Measurements from ENCODE around the gene LMAN2.

LMAN2 gene

DNA sequence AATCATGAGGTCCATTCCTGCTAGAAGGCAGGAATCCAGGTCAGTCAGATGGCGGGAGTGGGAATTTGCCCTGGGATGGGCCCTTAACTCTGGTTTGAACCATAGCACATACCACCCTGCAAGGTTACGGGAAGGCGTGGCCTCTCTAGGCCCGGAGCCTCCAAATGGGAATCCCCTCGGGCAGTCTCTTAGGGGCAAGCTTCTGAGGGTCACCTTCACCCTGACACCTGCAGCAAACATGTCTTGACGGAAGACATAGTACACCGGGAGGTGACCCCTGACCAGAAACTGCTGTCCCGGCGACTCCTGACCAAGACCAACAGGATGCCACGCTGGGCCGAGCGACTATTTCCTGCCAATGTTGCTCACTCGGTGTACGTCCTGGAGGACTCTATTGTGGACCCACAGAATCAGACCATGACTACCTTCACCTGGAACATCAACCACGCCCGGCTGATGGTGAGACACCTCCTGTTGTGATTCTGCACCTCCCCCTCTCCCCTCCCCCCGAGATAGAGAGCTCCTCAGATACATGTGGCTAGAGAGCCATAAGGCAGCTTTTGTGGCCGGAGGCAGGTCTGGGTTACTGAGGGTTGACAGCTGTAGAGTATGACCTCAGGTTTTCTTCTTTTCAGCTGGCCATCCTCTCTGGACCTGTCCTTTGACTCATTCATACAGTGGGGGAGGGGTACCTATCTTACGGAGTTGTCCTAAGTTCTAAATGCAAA is 46.9 kb downstream of the LMAN2 start:
- DNase-seq, result no peak

DNA sequence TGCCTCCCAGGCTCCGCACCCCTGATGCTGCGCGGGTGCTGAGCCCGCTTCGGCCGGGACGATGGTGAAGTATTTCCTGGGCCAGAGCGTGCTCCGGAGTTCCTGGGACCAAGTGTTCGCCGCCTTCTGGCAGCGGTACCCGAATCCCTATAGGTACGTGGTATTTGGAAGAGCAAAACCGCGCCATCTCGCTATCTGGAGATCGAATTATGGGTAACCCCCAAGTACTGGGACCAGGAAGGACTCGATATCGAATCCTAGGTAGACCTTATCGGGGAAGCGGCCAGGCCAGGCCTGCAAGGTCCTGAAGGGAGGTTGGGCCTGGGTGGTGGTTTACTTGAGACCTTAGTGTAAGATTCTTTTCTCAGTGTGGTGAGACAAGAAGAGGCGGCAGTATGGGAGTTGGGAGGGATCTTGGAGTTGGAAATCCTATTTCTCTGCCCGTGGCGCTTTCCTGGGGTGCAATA is 47.5 kb downstream of the LMAN2 start:
- no peak for DNase-seq

DNA sequence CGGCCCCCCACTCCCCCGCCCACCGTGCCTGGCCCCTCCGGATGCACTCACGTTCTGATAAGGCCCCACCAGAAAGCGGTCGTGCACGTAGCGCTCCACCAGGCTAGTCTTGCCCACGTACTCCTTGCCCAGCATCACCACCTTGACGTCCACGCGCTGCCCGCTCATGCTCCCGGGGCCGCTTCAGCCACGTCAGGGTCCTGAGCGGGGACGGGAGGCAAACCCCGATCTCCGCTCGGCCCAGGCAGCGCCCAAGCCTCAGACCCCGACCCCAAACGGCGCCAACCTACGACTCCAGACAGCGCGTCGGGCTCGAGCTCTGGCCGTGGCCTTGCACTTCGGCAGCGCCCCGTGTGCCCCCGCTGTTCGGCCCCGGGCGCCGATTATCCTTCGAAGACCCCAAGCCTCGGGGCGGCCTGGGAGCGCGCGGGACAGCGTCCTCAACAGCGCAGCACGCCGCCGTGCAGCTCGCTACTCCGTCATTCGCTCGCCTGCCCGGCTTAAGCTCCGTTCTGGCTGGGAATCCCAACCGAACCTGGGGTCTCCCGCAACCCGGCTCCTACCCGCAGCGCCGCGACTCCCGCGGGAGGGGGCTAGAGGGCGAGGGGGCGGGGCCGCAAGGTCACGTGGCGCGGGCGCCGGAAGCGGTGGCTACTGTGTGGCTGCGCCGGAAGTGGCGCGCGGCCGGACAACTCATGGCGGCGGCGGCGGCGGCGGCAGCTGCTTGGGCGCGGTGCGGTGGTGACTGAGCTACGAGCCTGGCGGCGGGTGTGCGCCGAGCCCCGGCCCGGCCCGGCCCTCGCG is 48.1 kb downstream of the LMAN2 start, which contains the start of the genes PRELID1 and RAB24:
TSS of gene PRELID1 (plus strand) at position 679 of the 804 bp plus-strand sequence. CDS start 187 bp downstream, outside the sequence.
TSS of gene RAB24 (minus strand) at position 599 of the 804 bp plus-strand sequence. CDS start at position 168, 431 bp downstream.
- DNase-seq, result peak; percentile 72 to 87 (median 82)

DNA sequence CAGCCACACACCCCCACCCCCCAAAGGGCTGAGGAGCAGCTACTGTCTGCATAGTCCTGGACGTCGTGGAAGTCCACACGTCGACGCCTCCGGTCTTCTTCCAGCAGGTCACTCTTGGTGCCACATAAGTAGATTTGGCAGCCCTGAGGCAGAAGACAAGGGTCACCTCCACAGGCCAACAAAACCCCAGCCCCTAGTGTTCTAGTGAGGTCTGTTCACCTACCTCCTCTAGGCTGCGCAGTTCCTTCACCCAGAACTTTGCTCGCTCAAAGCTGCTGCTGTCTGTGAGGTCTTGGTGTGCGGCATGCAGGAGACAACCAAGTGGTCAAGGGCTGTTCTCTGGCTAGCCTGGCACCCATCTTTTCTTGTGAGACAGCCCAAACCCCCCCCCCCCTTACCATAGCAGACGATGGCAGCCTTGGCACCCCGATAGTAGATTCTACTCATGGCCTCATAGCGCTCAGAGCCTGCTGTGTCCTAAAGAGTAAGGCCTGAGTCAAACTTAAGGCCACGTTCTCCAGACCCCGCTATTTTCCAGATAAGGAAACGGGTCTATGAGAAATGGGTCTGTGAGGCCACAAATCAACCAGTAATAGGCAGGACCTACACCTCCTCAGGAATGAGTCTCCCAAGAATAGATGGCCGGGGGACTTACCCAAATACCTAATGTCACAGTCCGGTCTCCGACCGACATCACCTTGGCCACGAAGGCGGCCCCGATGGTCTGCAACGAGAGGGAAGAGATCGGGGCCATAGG is 48.9 kb downstream of the LMAN2 start:
- peak in 2 of 6 experiments; percentile 26 to 32 for DNase-seq

DNA sequence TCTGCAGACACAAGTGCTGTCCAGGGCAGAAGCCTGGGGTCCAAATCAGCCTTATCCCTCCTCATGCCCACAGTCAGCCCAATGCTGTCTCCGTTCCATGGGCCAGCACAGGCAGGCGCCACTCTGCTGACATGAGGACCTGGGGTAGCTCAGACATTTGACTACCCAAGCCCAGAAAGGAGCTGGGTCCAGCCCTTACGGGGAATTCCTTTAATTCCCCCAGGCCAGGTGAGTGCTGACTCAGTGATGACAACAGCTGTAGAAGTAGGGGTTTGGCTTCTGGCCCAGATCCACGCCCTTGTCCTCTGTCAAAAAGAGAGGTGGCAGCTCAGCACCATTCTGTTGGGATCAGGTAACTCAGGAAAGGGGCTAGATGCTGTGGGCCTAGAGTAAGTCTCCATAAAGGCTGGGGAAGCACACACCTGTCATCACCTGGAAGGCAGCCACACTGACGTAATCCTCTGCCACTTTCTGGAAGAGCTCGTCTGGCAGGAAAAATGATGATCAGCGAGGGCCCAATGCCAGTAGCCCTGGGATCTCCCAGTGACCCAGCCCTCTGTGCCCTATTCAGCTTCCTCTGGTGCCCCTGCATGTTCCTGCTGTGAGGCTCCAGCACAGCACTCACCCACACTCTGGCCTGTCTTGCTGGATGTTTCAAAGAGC is 49.8 kb downstream of the LMAN2 start:
- DNase-seq, result no peak

DNA sequence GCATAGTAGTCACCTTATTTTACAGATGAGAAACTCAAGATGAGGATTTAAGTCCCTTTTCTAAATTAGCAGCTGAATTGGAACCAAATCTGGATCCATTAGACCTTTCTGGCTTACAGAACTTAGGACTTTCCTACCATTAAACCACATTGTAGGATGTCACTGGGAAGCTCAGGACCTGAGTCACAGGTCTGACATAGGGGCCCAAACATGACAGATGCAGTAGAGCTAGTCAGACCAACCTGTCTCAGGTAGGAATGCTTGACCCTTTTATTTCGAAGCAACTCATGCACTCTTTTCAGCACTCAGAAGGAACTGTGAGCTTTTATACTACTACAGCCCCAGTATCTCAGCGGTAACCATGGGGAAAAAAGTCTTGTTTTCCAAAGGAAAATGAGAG is 50.5 kb downstream of the LMAN2 start:
- no peak for DNase-seq

DNA sequence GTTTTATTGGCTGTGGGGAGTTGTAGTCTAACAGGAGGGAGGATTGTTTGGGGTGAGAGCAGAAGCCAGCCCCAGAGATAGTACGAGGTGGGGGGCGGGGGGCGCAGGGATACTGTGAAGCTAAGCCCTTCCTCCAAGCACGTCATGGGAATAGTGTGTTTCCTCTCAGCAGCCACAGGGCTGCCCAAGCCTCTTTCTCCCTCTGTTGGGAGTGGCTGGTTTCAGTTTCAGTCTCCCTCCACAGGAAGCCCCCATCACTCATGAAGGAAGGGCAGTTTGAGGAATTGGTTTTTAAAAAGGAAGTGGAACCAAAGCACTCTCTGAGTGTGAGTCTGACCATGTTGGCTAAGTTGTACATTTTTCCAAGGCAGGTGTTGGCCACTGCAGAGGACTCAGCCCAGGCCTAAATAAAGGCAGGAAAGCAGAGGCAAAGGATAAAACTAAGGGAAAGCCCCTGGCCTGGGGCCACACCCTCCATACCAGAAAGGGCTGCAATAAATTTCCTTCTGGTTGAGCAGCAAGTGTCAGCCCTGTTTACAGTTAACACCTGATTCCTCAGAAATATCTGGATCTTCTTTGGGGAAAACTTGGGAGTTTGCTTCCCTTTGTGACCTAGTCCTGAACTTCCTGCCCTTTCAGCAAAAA is 51.1 kb downstream of the LMAN2 start:
- peak in 5 of 6 experiments; percentile 15 to 34 (median 29) for DNase-seq

DNA sequence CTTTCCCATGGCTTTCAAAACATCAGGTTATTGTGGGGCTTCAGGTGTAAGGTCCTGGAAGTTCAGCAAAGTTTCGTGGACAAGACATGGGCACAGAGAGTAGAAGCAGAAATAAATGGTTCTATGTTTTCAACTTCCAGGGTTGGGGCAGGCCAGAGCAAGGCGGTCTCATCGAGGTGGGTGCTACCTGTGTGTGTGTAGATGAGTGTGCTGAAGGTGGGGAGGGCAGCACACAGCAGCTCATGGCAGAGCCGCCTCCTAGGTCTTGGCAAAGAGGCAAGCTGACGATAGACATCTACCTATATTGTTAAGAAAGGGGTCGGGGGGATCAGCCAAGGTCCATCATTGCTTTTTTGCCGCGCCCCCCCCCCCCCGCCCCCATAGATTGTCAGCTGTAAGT is 51.8 kb downstream of the LMAN2 start:
- DNase-seq, result no peak

DNA sequence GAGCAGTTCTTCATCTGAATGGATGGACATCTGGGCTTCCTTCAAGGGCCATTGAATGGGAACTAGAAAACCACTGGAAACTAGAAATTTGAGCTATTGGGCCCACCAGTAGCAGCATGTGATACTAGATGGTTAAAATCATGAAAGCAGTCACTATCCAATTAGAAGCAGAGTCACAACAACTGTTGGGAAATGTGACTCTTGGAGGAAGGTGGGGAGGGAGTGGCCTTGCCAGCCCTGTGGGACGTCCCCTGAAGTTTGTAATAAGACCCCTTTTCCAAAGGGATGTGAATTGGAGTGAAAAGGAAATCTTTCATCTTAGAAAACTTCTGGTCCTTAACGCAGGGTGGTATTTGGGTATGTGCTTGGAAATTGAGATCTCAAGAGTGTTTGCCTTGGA is 53.5 kb downstream of the LMAN2 start:
- DNase-seq, result no peak

DNA sequence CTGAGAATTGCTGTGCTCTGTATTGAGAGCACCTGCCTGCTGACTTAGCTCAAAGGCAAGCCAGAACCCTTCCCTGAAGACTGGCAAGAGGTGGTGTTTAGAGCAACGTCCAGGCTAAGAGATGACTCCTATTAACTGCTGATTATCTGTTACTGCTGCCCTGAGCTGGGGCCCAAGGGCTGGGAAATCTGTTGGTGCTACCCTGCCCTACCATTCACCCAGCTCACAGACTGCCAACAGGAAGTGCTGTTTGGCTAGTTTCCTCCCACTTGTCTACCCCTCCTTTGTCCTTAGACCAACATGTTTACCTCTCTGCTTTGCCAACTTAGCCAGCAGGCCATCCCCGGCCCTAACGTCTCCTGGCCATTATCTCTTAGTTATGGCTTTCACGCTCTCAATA is 54.9 kb downstream of the LMAN2 start:
- DNase-seq, result no peak

DNA sequence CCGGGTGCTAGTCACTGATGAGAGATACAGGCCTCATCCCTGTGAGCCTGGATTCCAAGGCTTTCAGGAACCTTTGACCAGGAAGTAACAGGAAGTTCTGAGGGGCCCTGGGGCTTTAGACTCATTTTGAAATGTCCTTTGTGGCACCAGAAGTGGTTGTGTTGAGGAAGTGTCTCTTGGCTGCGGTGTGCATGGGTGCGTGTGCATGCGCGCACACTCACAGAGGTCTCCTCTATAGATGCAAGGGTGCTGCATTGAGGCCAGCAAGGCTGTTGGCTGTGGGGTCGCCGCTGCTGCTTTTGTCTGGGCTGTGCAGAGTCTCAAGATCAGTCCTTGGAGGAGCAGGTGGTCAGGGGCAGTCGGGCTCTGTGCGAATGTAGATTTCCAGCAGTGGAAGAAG is 55.5 kb downstream of the LMAN2 start:
- DNase-seq, result no peak

DNA sequence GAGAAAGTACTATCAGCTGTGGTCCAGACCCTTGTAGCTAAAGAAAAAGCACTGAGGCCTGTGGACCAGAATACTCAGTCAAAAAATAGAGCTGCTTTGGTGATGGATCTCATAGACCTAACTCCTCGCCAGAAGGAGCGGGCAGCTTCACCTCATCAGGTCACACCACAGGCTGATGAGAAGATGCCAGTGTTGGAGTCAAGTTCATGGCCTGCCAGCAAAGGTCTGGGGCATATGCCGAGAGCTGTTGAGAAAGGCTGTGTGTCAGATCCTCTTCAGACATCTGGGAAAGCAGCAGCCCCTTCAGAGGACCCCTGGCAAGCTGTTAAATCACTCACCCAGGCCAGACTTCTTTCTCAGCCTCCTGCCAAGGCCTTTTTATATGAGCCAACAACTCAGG is 56.8 kb downstream of the LMAN2 start:
- DNase-seq, result no peak

DNA sequence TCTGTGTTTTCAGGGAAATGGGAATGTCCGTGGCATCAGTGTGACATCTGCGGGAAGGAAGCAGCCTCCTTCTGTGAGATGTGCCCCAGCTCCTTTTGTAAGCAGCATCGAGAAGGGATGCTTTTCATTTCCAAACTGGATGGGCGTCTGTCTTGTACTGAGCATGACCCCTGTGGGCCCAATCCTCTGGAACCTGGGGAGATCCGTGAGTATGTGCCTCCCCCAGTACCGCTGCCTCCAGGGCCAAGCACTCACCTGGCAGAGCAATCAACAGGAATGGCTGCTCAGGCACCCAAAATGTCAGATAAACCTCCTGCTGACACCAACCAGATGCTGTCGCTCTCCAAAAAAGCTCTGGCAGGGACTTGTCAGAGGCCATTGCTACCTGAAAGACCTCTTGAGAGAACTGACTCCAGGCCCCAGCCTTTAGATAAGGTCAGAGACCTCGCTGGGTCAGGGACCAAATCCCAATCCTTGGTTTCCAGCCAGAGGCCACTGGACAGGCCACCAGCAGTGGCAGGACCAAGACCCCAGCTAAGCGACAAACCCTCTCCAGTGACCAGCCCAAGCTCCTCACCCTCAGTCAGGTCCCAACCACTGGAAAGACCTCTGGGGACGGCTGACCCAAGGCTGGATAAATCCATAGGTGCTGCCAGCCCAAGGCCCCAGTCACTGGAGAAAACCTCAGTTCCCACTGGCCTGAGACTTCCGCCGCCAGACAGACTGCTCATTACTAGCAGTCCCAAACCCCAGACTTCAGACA is 57.5 kb downstream of the LMAN2 start:
- no peak for DNase-seq

DNA sequence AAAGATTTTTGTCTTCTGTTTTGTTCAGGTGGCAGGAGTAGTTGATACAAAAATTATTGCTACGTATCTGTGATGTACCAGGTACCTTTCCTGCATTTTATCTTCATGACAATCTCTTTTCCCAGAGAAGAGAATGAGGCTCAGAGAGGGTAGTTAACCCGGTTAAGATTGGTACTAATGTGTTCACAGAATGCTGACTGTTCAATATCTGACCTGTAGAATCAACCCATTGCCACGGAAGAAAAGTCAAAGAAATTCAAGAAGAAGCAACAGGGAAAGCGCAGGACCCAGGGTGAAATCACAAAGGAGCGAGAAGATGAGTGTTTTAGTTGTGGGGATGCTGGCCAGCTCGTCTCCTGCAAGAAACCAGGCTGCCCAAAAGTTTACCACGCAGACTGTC is 59.7 kb downstream of the LMAN2 start:
- no peak for DNase-seq

DNA sequence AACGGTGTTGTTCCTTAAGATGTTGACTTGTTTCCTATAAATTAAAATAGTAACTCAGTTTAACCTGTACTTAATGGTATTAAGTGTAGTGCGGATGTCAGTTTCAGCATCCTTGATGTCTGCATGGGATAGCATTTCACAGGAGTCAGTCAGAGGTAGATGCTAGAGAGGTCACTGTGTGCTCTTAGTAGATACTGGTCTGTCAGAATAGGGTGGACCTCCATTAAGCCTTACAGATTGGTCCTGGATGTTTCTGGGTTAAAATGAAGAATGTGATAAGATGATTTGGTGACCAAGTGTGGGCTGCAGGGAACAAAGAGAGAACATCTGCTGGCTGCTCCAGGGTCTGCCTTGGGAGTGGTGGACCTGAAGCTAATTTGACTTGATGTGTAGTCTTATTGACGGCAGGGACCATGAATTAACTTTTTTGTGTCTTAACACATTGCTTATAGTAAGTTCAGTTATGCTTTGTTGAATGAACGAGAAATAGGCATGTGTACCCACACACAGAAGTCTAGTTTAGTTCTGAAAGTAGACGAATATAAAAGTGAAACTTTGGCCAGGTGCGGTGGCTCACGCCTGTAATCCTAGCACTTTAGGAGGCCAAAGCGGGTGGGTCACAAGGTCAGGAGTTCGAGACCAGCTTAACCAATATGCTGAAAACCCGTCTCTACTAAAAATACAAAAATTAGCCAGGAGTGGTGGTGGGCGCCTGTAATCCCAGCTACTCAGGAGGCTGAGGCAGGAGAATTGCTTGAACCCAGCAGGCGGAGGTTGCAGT is 60.5 kb downstream of the LMAN2 start:
- no peak for DNase-seq

DNA sequence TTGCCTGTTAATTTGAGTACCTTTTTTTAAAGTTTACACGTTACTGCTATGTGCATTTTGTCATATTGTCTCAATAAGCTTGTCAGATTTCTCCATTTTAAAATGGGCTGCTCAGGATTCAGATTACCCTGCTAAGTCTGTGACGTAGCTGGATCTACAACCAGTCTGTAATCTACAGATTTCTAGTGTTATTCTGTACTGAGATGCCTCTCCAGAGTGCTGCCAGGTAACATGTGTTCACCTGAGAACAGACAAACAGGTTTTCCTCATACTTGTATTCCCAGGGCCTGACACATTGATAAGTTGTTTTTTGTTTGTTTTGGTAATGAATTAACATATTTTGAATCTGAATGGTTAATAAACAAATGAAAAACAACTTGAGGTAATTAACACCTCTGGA is 63.3 kb downstream of the LMAN2 start:
- DNase-seq, result no peak

All from stimulated activated naive CD4-positive, alpha-beta T cell (primary cell).